Neuron (in vitro differentiated cells): Measurements from ENCODE around the gene BFSP2.

Experiments
- H2AFZ ChIP-seq: one replicate; pipeline ENCODE4 v1.6.1; 2013; ENCODE audit warnings: low read depth, mild to moderate bottlenecking, inconsistent platforms, low read length, moderate library complexity
- H3K27me3 ChIP-seq: one replicate; pipeline ENCODE4 v1.6.1; 2013; ENCODE audit warnings: low read length; ENCODE audit not compliant: insufficient read depth
- H3K36me3 ChIP-seq: one replicate; pipeline ENCODE4 v1.6.1; 2013; ENCODE audit warnings: low read length; ENCODE audit not compliant: insufficient read depth
- H3K4me1 ChIP-seq: one replicate; pipeline ENCODE4 v1.6.1; 2013; ENCODE audit warnings: low read length; ENCODE audit not compliant: insufficient read depth
- H3K4me3 ChIP-seq: 2 replicates; pipeline ENCODE4 v1.5.1; 2013; ENCODE audit warnings: mild to moderate bottlenecking, low read length, moderate library complexity
- H3K9me3 ChIP-seq: one replicate; pipeline ENCODE4 v1.6.1; 2013; ENCODE audit warnings: low read length

The BFSP2 gene

GRCh38 chr3:133371676-133372075 is 28.2 kb upstream of the BFSP2 start:
- H3K27me3 ChIP-seq, result no peaks in the 10 kb centered on the region
- H3K4me1 ChIP-seq, result peaks cover 30% of the 10 kb centered on the region
- H3K9me3 ChIP-seq, result no peaks in the 10 kb centered on the region
- no peaks in the 10 kb centered on the region for H3K36me3 ChIP-seq
- H2AFZ ChIP-seq, result no peak overlapping the region
- H3K4me3 ChIP-seq, result no peak overlapping the region

DNA sequence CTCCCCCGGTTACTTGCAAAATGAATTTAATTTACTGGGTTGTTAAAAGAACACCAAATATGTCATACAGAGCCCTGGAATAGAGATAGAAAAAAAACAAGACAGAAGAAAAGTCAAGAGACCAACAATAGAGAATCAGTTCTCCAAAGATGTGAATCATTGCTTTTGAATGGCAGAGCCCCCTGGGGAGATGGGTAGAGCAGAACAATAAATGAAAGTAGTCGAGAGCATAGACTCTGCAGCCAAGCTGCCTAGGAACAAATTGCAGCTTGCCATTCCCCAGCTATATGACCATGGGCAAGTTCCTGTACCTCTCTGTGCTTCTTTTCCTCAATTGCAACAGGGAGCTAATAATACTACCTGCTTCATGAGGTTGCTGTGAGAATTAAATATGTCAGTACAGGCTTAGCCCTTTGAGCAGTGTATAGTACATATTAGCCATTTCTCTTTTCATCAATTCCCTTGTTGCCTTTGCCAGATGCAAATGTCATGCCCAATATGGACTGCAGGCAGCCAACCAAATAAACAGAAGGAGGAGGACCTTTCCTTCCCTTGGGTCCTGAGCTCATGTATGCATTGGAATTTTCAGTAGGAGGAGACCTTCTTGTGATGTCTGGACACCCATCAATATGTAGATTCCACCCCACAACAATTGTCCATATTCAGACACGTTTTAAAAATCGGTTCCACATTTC is 25.0 kb upstream of the BFSP2 start:
- no peak overlapping the region for H2AFZ ChIP-seq
- H3K27me3 ChIP-seq, result no peaks in the 10 kb centered on the region
- H3K4me1 ChIP-seq, result peaks cover 29% of the 10 kb centered on the region
- H3K9me3 ChIP-seq, result no peaks in the 10 kb centered on the region
- no peak overlapping the region for H3K4me3 ChIP-seq
- H3K36me3 ChIP-seq, result no peaks in the 10 kb centered on the region

- Histone ChIP-seq H3K27me3 (no peaks in the 10 kb centered on the region), H3K4me1 (peaks cover 24% of the 10 kb centered on the region), H2AFZ (no peak overlapping the region), H3K36me3 (no peaks in the 10 kb centered on the region), H3K4me3 (no peak overlapping the region), H3K9me3 (no peaks in the 10 kb centered on the region)
Measured at GRCh38 chr3:133375403-133375745, 24.5 kb upstream of the BFSP2 start.

- Histone ChIP-seq H3K27me3 (peaks cover 5% of the 10 kb centered on the region), H3K4me1 (peaks cover 18% of the 10 kb centered on the region), H3K9me3 (no peaks in the 10 kb centered on the region), H3K4me3 (no peak overlapping the region), H3K36me3 (no peaks in the 10 kb centered on the region), H2AFZ (no peak overlapping the region)
Measured at GRCh38 chr3:133376810-133377209, 23.0 kb upstream of the BFSP2 start.

GRCh38 chr3:133377396-133377795 is 22.5 kb upstream of the BFSP2 start:
- H3K4me3 ChIP-seq, result no peak overlapping the region
- peaks cover 18% of the 10 kb centered on the region for H3K4me1 ChIP-seq
- H3K9me3 ChIP-seq, result no peaks in the 10 kb centered on the region
- H3K27me3 ChIP-seq, result peaks cover 5% of the 10 kb centered on the region
- no peak overlapping the region for H2AFZ ChIP-seq
- H3K36me3 ChIP-seq, result no peaks in the 10 kb centered on the region

- H3K27me3 ChIP-seq, result peaks cover 5% of the 10 kb centered on the region
- H3K9me3 ChIP-seq, result no peaks in the 10 kb centered on the region
- H2AFZ ChIP-seq, result no peak overlapping the region
- H3K36me3 ChIP-seq, result no peaks in the 10 kb centered on the region
- peaks cover 10% of the 10 kb centered on the region for H3K4me1 ChIP-seq
- H3K4me3 ChIP-seq, result no peak overlapping the region
Measured at GRCh38 chr3:133379926-133380325, 19.9 kb upstream of the BFSP2 start.

- Histone ChIP-seq H2AFZ (no peak overlapping the region), H3K27me3 (peaks cover 5% of the 10 kb centered on the region), H3K4me1 (peaks cover 3% of the 10 kb centered on the region), H3K9me3 (no peaks in the 10 kb centered on the region), H3K36me3 (no peaks in the 10 kb centered on the region), H3K4me3 (no peak overlapping the region)
Measured at GRCh38 chr3:133380481-133381225, 19.2 kb upstream of the BFSP2 start.

- no peak overlapping the region for H3K4me3 ChIP-seq
- H2AFZ ChIP-seq, result no peak overlapping the region
- no peaks in the 10 kb centered on the region for H3K9me3 ChIP-seq
- H3K27me3 ChIP-seq, result peaks cover 5% of the 10 kb centered on the region
- no peaks in the 10 kb centered on the region for H3K4me1 ChIP-seq
- H3K36me3 ChIP-seq, result no peaks in the 10 kb centered on the region
Measured at GRCh38 chr3:133381346-133382109, 18.3 kb upstream of the BFSP2 start.

DNA sequence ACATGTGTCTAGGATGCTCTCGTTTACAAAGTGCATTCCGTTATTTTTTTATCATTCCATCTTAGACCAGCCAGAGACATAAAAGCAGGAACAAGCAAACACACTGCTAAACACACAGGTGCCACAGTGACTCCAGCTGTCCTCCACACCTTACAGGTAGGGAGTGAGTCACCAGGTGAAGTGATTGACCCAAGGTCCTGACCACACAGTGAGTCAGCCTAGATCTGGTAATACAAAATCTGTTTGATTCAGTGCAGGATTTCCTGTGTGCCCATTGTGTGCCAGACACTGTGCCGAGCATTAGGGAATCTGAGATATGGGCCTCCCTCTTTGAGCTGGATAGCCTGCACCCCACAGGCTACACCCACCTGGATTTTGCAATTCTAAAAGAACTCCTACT is 16.7 kb upstream of the BFSP2 start:
- Histone ChIP-seq H3K27me3 (peaks cover 5% of the 10 kb centered on the region), H2AFZ (no peak overlapping the region), H3K36me3 (no peaks in the 10 kb centered on the region), H3K4me3 (no peak overlapping the region), H3K4me1 (no peaks in the 10 kb centered on the region), H3K9me3 (no peaks in the 10 kb centered on the region)

DNA sequence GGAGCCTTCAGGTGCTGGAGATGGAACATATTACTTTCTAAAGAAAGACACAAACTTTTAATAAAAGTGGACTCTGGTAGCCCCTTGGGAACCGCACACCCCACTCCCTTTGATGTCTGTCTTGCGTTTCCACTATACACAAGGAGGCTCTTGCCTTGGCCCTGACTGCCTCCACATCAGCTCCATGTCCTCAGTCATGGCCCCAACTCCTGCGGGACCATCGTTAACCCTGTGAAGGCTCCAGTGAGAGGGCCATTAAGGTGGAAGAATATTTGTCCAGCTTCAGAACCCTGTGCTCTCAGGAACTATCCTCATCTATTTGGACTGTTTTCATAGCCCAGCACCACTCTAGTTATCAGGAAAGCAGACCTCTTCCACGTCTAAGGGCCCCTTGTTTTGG is 16.1 kb upstream of the BFSP2 start:
- H3K36me3 ChIP-seq, result no peaks in the 10 kb centered on the region
- no peaks in the 10 kb centered on the region for H3K9me3 ChIP-seq
- no peak overlapping the region for H3K4me3 ChIP-seq
- H3K4me1 ChIP-seq, result no peaks in the 10 kb centered on the region
- peaks cover 5% of the 10 kb centered on the region for H3K27me3 ChIP-seq
- H2AFZ ChIP-seq, result no peak overlapping the region

- Histone ChIP-seq H3K4me1 (no peaks in the 10 kb centered on the region), H3K36me3 (no peaks in the 10 kb centered on the region), H3K9me3 (no peaks in the 10 kb centered on the region), H3K4me3 (no peak overlapping the region), H3K27me3 (peaks cover 5% of the 10 kb centered on the region), H2AFZ (no peak overlapping the region)
Measured at GRCh38 chr3:133384331-133385027, 15.4 kb upstream of the BFSP2 start.

- no peaks in the 10 kb centered on the region for H3K9me3 ChIP-seq
- no peaks in the 10 kb centered on the region for H3K36me3 ChIP-seq
- no peaks in the 10 kb centered on the region for H3K4me1 ChIP-seq
- H2AFZ ChIP-seq, result no peak overlapping the region
- H3K4me3 ChIP-seq, result no peak overlapping the region
- no peaks in the 10 kb centered on the region for H3K27me3 ChIP-seq
Measured at GRCh38 chr3:133386876-133387275, 13.0 kb upstream of the BFSP2 start.

- H3K36me3 ChIP-seq, result no peaks in the 10 kb centered on the region
Measured at GRCh38 chr3:133387341-133387740, 12.5 kb upstream of the BFSP2 start.

More at GRCh38 chr3:133387341-133387740, 12.5 kb upstream of the BFSP2 start:
- no peaks in the 10 kb centered on the region for H3K4me1 ChIP-seq
- H2AFZ ChIP-seq, result no peak overlapping the region
- no peaks in the 10 kb centered on the region for H3K27me3 ChIP-seq
- no peaks in the 10 kb centered on the region for H3K9me3 ChIP-seq
- no peak overlapping the region for H3K4me3 ChIP-seq
